Measurements from ENCODE around the gene GNG7.

DNA sequence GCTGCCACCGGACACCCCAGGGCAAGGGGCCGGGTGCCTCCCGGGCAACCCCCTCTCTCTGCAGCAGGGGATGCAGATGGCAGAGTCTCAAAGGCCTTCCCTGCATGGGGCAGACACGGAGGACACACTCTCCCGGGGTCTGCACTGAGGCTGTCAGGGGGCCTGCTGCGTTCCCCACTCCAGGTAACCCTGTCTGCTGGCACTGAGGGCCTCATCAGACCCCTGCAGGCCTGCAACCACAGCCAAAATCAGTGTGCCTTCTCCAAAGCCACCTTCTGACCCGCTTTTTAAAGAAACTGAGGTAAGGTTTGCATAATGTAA lies 93.9 kb downstream of the GNG7 start:
- TF ChIP-seq POLR2AphosphoS5 (IDR thresholded peaks at IDR 0.05; ENCODE audit: borderline replicate concordance, low read depth, low read length) (no peak), EZH2 (IDR thresholded peaks at IDR 0.05) (no peak), FOXP2 (optimal IDR thresholded peaks at IDR 0.05; ENCODE audit: control extremely low read depth, extremely low read length, insufficient read depth) (no peak)
